GM18907 (cell line): ENCODE data around the gene MSI2.

ENCODE experiments used
- ATAC-seq: cut with Tn5 transposase; IDR thresholded peaks from one replicate; pipeline ENCODE4 v1.9.1; 2021; ENCODE audit warnings: mild to moderate bottlenecking, moderate library complexity; ENCODE audit not compliant: unreplicated experiment

MSI2 gene

GRCh38 chr17:57685499-57686132 lies 429.3 kb downstream of the MSI2 start:
- no peak for ATAC-seq

- ATAC-seq: no peak
These were observed 431.3 kb downstream of the MSI2 start for GRCh38 chr17:57687642-57688041.

DNA sequence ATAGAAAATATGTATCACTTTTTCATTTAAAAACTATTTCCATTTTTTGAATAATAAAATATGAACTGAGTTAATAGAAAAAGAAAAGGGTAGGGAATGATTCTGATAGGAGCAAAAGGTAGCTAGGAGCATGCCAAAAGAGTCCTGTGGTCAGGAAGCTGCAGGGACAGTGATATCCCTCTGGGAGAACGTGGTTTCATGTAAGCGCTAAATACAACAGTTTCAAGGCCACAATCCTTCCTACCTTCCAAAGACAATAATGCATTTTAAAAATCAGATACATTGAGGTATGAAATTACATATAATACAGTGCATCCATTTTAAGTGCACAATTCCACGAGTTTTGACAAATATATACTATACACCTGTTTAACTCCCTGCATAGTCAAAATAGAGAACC lies 432.9 kb downstream of the MSI2 start:
- ATAC-seq: no peak

GRCh38 chr17:57691939-57692338 lies 435.6 kb downstream of the MSI2 start:
- ATAC-seq: no peak

GRCh38 chr17:57692770-57693169 lies 436.4 kb downstream of the MSI2 start:
- ATAC-seq: no peak

- no peak for ATAC-seq
These were observed 437.7 kb downstream of the MSI2 start for GRCh38 chr17:57694051-57694450.

DNA sequence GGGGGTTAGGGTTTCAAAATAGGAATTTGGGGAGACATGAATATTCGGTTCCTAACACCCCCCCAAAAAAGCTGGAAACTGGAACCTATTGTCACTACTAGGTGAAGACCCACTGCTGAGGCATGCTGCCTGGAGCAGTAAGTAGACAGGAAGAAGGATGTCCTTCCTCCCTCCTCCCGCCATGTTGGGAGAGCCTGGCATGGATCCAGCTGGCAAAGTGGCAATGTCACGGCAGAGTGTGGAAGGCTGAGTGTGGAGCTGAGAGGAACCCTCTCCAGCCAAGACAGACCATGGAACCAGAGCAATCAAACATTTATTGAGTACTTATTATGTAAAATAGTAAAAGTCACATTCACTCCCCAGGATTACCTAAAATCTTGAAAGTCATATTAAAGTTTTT lies 439.7 kb downstream of the MSI2 start:
- no peak for ATAC-seq

DNA sequence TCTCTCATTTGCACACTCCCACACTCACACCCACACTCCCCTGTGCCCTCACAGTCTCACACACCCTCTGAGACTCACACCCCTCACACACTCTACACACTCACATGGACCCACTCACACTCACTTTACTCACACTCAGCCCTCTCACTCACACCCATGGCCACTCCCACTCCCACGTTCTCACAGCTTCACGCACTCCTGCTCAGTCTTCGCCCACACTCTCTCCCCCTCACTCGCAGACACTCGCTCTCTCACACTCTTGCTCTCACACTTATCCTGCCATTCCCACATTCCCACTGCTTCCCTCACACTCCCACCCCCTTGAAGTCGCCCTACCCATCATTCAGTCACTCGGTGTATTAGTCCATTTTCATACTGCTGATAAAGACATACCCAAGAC lies 440.9 kb downstream of the MSI2 start:
- ATAC-seq: no peak

GRCh38 chr17:57697891-57698711 lies 441.8 kb downstream of the MSI2 start:
- ATAC-seq: no peak

- no peak for ATAC-seq
These were observed 443.5 kb downstream of the MSI2 start for GRCh38 chr17:57699751-57700219.

GRCh38 chr17:57701124-57701523 lies 444.8 kb downstream of the MSI2 start:
- no peak for ATAC-seq

- ATAC-seq: no peak
These were observed 446.9 kb downstream of the MSI2 start for GRCh38 chr17:57703273-57703672.

DNA sequence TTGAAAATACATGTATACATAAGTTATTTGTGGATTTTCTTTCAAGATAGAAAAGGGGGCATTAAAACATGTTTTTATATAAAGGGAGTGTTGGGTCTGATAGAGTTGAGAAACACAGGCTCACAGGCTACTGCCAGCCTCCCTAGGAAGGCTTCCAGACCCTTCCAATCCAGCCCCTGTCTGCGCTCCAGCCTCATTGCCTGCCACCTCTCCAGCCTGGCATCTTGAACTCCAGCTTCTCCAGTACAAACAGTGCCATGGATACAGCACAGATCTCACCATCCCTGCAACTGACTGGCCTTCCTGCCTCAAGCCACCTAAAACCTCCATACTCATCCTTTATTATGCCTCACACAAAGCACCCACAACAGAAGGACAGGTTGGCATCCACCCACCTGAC lies 448.1 kb downstream of the MSI2 start:
- ATAC-seq: no peak

DNA sequence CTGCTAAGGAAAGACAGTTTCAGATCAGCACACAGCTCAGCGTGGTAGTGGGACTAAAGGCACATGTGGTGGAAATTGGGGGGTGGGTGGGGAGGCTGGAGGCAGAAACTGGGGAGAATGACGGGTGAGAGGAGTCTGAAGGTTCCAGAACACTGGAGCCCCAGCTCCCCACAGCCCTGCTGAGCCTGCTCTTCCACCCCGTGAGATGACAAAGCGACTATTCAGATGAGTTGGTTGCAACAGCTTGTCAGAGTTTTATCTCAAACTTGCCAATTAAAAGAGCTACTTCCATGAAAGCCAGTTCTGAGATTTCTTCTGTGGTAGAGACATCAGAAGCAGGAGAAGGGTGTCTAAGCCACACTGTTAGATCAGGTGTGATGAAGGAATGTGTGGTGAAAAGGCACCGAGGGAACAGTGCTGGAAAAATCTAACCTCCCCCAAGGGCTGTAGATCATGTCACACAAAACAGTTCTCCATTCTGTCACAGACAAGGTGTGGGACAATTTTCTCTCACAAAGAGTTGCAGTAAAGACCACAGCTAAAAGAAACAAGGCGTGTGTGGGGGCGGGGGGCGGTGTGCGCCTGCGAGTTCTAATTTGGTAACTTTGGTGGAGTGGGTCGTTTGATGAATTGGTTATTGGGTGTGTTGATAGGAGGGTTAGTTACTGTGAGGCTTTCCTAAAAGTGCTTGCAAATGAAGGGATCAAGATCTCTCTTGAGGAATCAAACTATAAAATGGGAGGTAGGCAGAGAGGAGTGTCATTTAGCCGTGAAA lies 449.8 kb downstream of the MSI2 start:
- no peak for ATAC-seq

GRCh38 chr17:57706761-57707160 lies 450.4 kb downstream of the MSI2 start:
- ATAC-seq: no peak

- no peak for ATAC-seq
These were observed 451.6 kb downstream of the MSI2 start for GRCh38 chr17:57707892-57708291.

- no peak for ATAC-seq
These were observed 452.1 kb downstream of the MSI2 start for GRCh38 chr17:57708410-57708809.

DNA sequence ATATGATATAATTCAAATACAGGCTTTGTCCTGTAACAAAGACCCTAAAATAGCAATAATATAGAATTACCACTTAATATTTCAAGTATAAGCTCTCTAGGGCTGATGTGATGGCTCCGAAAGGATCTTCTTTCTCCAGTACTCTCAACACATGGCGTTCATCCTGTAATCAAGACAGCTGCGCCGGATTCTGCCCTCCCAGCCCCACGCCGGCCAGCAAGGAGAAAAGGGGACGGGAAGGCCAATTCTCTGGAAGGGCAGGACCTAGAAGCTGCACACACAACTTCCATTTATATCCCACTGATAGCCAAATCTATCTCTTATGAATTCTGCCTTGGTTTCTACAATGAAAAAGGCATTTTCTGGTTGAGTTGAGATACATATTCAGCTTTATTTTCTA lies 456.8 kb downstream of the MSI2 start:
- no peak for ATAC-seq

DNA sequence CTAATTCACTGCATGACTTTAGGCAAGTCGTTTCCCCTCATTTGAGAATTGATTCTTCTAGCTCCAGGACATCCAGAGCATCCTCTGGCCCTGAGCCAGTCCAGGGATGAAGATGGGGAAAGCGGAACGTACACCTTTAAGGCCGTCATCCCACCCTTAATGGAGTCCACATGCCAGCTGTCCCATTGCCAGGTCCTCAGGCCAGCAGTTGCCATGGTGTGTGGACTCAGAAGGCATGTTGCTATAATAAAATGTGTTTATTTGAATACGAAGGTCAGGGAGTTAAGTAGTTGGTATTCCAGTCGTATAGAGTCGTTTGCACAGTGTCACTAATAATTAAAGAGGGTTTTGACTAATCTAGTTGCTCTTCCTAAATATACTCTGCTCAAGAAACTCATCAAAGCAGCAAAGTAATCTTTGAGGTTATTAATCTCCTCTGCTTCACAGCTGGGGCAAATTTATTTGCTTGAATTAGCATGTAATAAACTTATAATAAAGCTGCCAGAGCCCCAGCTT lies 458.4 kb downstream of the MSI2 start:
- ATAC-seq: no peak

- no peak for ATAC-seq
These were observed 459.7 kb downstream of the MSI2 start for GRCh38 chr17:57715981-57716380.

GRCh38 chr17:57718878-57719277 lies 462.6 kb downstream of the MSI2 start:
- ATAC-seq: no peak
